Inflammatory macrophage (primary cell): ENCODE results near the gene TBX10.
"Not testable (repeated sequence)": the region's sequence is repeated elsewhere in the genome, so short reads cannot be mapped to it uniquely, and the experiment has no call there.

Experiments
- DNase-seq, 2 donors: peaks; one replicate each; pipeline ENCODE4 v3.0.0-alpha.2; 2020 to 2022
- total RNA-seq, 18 experiments: gene quantifications; one replicate each; lab custom pipeline; 2026; ENCODE audit warnings: mixed read lengths in 6 of 18, inconsistent platforms in 2 of 18; lab: John Stamatoyannopoulos, UW

Gene TBX10
- 0 to 0.07 (median 0) reads per million in 18 experiments for total RNA-seq

GRCh38 chr11:67639438-67639859 lies at the start of gene TBX10:
Gene TBX10 (minus strand): TSS chr11:67639763. CDS start chr11:67639472, 291 bp downstream.
- no peak for DNase-seq

GRCh38 chr11:67689178-67689577 lies 49.6 kb upstream of the TBX10 start:
- no peak for DNase-seq

GRCh38 chr11:67687986-67688385 lies 48.4 kb upstream of the TBX10 start:
- no peak for DNase-seq

GRCh38 chr11:67685641-67686332 lies 46.2 kb upstream of the TBX10 start:
- DNase-seq, result peak; percentile 9 to 29

- DNase-seq, result not testable (repeated sequence)
Measured at GRCh38 chr11:67682126-67683034, 42.8 kb upstream of the TBX10 start.

GRCh38 chr11:67680696-67681470 lies 41.3 kb upstream of the TBX10 start:
- no peak for DNase-seq

- DNase-seq, result no peak
Measured at GRCh38 chr11:67675058-67675747, 35.6 kb upstream of the TBX10 start.

GRCh38 chr11:67674442-67674871 lies 34.9 kb upstream of the TBX10 start, which contains the start of gene ALDH3B2:
Gene ALDH3B2 (minus strand): TSS chr11:67674623. CDS start chr11:67666935, 7,688 bp downstream.
- no peak for DNase-seq

GRCh38 chr11:67673902-67674301 lies 34.3 kb upstream of the TBX10 start:
- DNase-seq, result no peak

GRCh38 chr11:67673358-67673757 lies 33.8 kb upstream of the TBX10 start:
- no peak for DNase-seq

- no peak for DNase-seq
Measured at GRCh38 chr11:67671211-67671520, 31.6 kb upstream of the TBX10 start.

GRCh38 chr11:67670316-67671210 lies 31.0 kb upstream of the TBX10 start:
- DNase-seq, result no peak

- no peak for DNase-seq
Measured at GRCh38 chr11:67668192-67668551, 28.6 kb upstream of the TBX10 start.

GRCh38 chr11:67667490-67668191 lies 28.1 kb upstream of the TBX10 start:
- DNase-seq, result no peak

GRCh38 chr11:67666676-67667489 lies 27.3 kb upstream of the TBX10 start:
- no peak for DNase-seq

- no peak for DNase-seq
Measured at GRCh38 chr11:67666303-67666645, 26.7 kb upstream of the TBX10 start.

- no peak for DNase-seq
Measured at GRCh38 chr11:67665541-67666302, 26.2 kb upstream of the TBX10 start.

- no peak for DNase-seq
Measured at GRCh38 chr11:67664696-67665540, 25.4 kb upstream of the TBX10 start.
